HepG2 (cell line): Measurements from ENCODE around the gene S100P. TPM values are rescaled to one million over a fixed set of nuclear protein-coding genes. Genes with fewer than 3 reads are reported as not detected.

Experiments used
- ARID4A ChIP-seq: sonication (generic); formaldehyde crosslinking; IDR thresholded peaks from 2 replicates; pipeline ENCODE4 v1.5.0; 2020; ENCODE audit warnings: mild to moderate bottlenecking, missing genetic modification reagents, borderline replicate concordance
- CBX1 ChIP-seq: IDR thresholded peaks from one replicate; pipeline ENCODE4 v1.6.1; 2016; ENCODE audit warnings: antibody characterized with exemption, low read depth
- DDIT3 ChIP-seq: sonication (generic); formaldehyde crosslinking; IDR thresholded peaks from 2 replicates; pipeline ENCODE4 v1.4.0; 2020; ENCODE audit warnings: mild to moderate bottlenecking, missing genetic modification reagents
- E2F5 ChIP-seq: sonication (generic); formaldehyde crosslinking; conservative IDR thresholded peaks from 2 replicates; pipeline ENCODE4 v1.4.0; 2020; ENCODE audit warnings: missing genetic modification reagents
- EEA1 ChIP-seq: sonication (generic); formaldehyde crosslinking; IDR thresholded peaks from 2 replicates; pipeline ENCODE4 v1.5.1; 2020; ENCODE audit warnings: mild to moderate bottlenecking, missing genetic modification reagents, borderline replicate concordance
- FOXJ3 ChIP-seq: sonication (generic); formaldehyde crosslinking; IDR thresholded peaks from 2 replicates; pipeline ENCODE4 v1.4.0; 2020; ENCODE audit warnings: missing genetic modification reagents, mild to moderate bottlenecking, borderline replicate concordance
- FOXO4 ChIP-seq: sonication (generic); formaldehyde crosslinking; conservative IDR thresholded peaks from 2 replicates; pipeline ENCODE4 v1.8.1; 2023; ENCODE audit warnings: missing genetic modification reagents
- HCFC1 ChIP-seq: fragments of 150-350 bp; IDR thresholded peaks from 2 replicates; pipeline ENCODE4 v1.6.1; 2014; ENCODE audit warnings: low read depth, low read length
- JUND ChIP-seq: sonication (generic); formaldehyde crosslinking; IDR thresholded peaks from 2 replicates; pipeline ENCODE4 v1.8.0; 2022; ENCODE audit warnings: mild to moderate bottlenecking, missing genetic modification reagents
- MTA1 ChIP-seq: sonication (generic); formaldehyde crosslinking; IDR thresholded peaks from 2 replicates; pipeline ENCODE4 v1.4.0; 2020; ENCODE audit warnings: missing genetic modification reagents, mild to moderate bottlenecking, borderline replicate concordance
- RARG ChIP-seq: sonication (generic); formaldehyde crosslinking; IDR thresholded peaks from 2 replicates; pipeline ENCODE4 v1.4.0; 2020; ENCODE audit warnings: low read depth, mild to moderate bottlenecking, missing genetic modification reagents
- TBX2 ChIP-seq: sonication (generic); formaldehyde crosslinking; IDR thresholded peaks from 2 replicates; pipeline ENCODE4 v1.5.0; 2020; ENCODE audit warnings: missing genetic modification reagents, mild to moderate bottlenecking, borderline replicate concordance
- ZBTB42 ChIP-seq: sonication (generic); formaldehyde crosslinking; IDR thresholded peaks from 2 replicates; pipeline ENCODE4 v1.5.0; 2020; ENCODE audit warnings: mild to moderate bottlenecking, missing genetic modification reagents
- ZNF530 ChIP-seq: sonication (generic); formaldehyde crosslinking; IDR thresholded peaks from 2 replicates; pipeline ENCODE4 v1.5.0; 2020; ENCODE audit warnings: low read depth, mild to moderate bottlenecking, missing genetic modification reagents
- ZNF557 ChIP-seq: sonication (generic); formaldehyde crosslinking; IDR thresholded peaks from 2 replicates; pipeline ENCODE4 v1.4.0; 2020; ENCODE audit warnings: missing genetic modification reagents
- ZNF879 ChIP-seq: sonication (generic); formaldehyde crosslinking; IDR thresholded peaks from 2 replicates; pipeline ENCODE4 v1.8.1; 2023; ENCODE audit warnings: missing genetic modification reagents
- ZSCAN29 ChIP-seq: sonication (generic); formaldehyde crosslinking; conservative IDR thresholded peaks from 2 replicates; pipeline ENCODE4 v1.4.0; 2020; ENCODE audit warnings: mild to moderate bottlenecking, missing genetic modification reagents
- polyA plus RNA-seq, 8 experiments: library from polyadenylated mRNA; depleted of rRNA in 3 of 8; stranded (reverse) in 7 of 8; unstranded in 1 of 8; fragments of >200 nt; fragmentation: Illumina TruSeq in 4 of 8; extraction: Trizol in 4 of 8; gene quantifications; 2 replicates each; pipeline versions ENCODE4 v1.2.1 to v1.2.3, GENCODE V29; 2011 to 2016; ENCODE audit warnings: low read depth in 4 of 8, missing spikeins in 1 of 8, mixed read lengths in 1 of 8; ENCODE audit not compliant: insufficient read depth in 1 of 8
- total RNA-seq, 5 experiments: library from RNA; depleted of rRNA; stranded (reverse); fragments of >200 nt; fragmentation: Illumina TruSeq; extraction: Trizol; gene quantifications; 2 replicates each; pipeline ENCODE4 v1.2.3, GENCODE V29; 2016; ENCODE audit warnings: low read depth in 1 of 5
- TF ChIP-seq, protein P1 (sequence below): IDR thresholded peaks from 2 replicates; pipeline ENCODE4 v1.6.1; 2012; ENCODE audit warnings: low read depth, low read length, improper control_type of control experiment
- TF ChIP-seq, protein P2 (sequence below): sonication (generic); formaldehyde crosslinking; IDR thresholded peaks from 2 replicates; pipeline ENCODE4 v1.8.1; 2023; ENCODE audit warnings: mild to moderate bottlenecking, missing genetic modification reagents

The S100P gene
- total and polyA plus RNA-seq, 2 of the 13 experiments (the other 11 are each of a cell fraction or from before 2014, with no cell fraction given): 278 to 1,649 TPM

- TF ChIP-seq MTA1 (CRISPR knock-in tag) (no peak), DDIT3 (no peak), ZNF530 (CRISPR knock-in tag) (no peak), ZSCAN29 (no peak), ZBTB42 (CRISPR knock-in tag) (no peak), FOXJ3 (CRISPR knock-in tag) (no peak), CBX1 (no peak), TBX2 (CRISPR knock-in tag) (peak; percentile 74; the same call in 1 of the 2 replicates), E2F5 (CRISPR knock-in tag) (no peak), FOXO4 (no peak), EEA1 (CRISPR knock-in tag) (no peak), JUND (CRISPR knock-in tag) (no peak), ARID4A (peak; percentile 88; the same call in 1 of the 2 replicates), RARG (no peak), ZNF557 (CRISPR knock-in tag) (no peak), HCFC1 (no peak), ZNF879 (no peak)
- TF ChIP-seq, protein P1, sequence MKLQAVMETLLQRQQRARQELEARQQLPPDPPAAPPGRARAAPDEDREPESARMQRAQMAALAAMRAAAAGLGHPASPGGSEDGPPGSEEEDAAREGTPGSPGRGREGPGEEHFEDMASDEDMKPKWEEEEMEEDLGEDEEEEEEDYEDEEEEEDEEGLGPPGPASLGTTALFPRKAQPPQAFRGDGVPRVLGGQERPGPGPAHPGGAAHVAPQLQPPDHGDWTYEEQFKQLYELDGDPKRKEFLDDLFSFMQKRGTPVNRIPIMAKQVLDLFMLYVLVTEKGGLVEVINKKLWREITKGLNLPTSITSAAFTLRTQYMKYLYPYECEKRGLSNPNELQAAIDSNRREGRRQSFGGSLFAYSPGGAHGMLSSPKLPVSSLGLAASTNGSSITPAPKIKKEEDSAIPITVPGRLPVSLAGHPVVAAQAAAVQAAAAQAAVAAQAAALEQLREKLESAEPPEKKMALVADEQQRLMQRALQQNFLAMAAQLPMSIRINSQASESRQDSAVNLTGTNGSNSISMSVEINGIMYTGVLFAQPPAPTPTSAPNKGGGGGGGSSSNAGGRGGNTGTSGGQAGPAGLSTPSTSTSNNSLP: no peak
- TF ChIP-seq, protein P2, sequence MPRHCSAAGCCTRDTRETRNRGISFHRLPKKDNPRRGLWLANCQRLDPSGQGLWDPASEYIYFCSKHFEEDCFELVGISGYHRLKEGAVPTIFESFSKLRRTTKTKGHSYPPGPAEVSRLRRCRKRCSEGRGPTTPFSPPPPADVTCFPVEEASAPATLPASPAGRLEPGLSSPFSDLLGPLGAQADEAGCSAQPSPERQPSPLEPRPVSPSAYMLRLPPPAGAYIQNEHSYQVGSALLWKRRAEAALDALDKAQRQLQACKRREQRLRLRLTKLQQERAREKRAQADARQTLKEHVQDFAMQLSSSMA (CRISPR knock-in tag): no peak
Measured at GRCh38 chr4:6693231-6694176, at the start of gene S100P (continued).
